ENCODE results near the gene FCN1.

The FCN1 gene

DNA sequence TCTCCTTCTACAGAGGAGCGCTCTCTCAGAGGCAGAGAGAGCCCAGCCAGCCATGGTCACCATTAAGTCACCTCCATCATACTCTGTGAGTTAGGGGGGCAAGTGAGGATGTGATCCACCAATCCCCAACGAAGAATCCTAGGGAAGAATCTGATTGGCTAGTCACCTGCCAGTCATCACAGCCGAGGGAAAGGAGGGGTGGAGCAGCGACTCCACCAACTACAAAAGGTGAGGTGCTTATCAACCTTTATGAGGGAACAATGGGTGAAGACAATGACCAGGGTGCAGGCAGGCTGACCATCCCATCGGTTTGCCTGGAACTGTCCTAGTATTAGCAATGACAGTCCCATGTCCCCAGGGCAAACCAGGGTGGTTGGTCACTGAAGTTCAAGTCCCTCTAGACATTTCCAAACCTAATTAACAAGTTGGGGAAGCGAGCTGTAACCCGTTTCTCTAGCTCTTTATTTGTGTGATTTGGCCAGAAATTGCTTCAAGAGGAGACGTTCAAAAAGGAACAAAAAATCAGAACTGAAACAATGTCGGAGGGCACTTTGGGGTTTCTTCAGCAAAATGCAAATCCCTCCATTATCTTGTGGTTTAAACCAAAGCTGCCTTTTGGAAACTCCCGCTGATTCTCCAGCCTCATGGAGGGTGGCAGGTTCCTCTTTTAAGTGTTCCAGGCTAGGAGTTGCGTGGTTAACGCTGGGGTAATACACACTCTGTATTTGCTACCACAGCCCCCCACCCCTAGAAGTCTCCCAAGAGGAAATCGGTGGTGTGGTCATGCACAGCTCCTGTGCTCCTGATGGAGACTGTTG lies 18.8 kb upstream of the FCN1 start:
- H4K20me1 ChIP-seq (ENCODE audit: insufficient read depth, low read length), result no peaks in the 10 kb centered on the region
- no peak for TF ChIP-seq EZH2phosphoT487 (IDR thresholded peaks at IDR 0.05; ENCODE audit: low read length)
- TF ChIP-seq, protein P1, sequence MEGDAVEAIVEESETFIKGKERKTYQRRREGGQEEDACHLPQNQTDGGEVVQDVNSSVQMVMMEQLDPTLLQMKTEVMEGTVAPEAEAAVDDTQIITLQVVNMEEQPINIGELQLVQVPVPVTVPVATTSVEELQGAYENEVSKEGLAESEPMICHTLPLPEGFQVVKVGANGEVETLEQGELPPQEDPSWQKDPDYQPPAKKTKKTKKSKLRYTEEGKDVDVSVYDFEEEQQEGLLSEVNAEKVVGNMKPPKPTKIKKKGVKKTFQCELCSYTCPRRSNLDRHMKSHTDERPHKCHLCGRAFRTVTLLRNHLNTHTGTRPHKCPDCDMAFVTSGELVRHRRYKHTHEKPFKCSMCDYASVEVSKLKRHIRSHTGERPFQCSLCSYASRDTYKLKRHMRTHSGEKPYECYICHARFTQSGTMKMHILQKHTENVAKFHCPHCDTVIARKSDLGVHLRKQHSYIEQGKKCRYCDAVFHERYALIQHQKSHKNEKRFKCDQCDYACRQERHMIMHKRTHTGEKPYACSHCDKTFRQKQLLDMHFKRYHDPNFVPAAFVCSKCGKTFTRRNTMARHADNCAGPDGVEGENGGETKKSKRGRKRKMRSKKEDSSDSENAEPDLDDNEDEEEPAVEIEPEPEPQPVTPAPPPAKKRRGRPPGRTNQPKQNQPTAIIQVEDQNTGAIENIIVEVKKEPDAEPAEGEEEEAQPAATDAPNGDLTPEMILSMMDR (IDR thresholded peaks at IDR 0.05; ENCODE audit: low read length), result no peak
- TF ChIP-seq EZH2 (optimal IDR thresholded peaks at IDR 0.05; ENCODE audit: low read depth, low read length), result no peak
- no peak for DNase-seq

DNA sequence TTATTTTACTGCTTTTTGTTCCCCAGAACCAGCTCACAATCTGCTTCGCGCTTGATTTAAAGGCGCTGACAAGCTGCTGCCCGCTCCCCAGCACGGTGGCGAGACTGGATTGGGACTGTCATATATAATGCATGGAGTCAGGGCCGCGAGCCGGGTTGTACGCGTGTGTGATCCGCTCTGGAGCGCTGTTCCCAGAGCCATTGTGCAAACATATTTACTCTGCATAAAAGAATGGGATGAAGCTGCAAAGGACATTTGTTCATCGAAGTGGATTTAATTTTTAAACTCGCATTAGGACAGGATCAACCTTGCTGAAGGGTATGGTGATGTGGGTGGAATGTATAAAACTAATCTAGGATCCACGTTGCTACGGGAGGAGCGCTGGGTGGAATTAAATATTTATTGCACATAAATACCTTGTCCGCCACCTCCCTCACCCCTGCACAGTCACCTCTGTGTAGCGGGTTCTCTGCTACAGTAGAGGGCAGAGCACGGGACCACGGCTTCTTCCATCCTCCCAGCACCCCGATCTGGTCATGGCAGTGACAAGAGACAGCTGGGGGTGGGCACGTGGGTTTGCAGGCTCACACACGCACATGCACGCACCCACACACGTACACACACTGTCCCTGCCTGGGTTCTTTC lies 18.1 kb upstream of the FCN1 start:
- Histone ChIP-seq H3K27me3 (replicated peaks; ENCODE audit: insufficient read depth, low read length) (peaks cover 98% of the 10 kb centered on the region), H3K9me3 (replicated peaks; ENCODE audit: insufficient read depth, low read length) (no peaks in the 10 kb centered on the region), H3K9me2 (replicated peaks; ENCODE audit: insufficient read depth, low read length) (no peaks in the 10 kb centered on the region), H3K4me3 (ENCODE audit: low read length) (no peak overlapping the region), H2AFZ (ENCODE audit: low read length) (no peak overlapping the region), H3K4me2 (ENCODE audit: low read depth, low read length) (no peak overlapping the region), H3K4me1 (ENCODE audit: low read length) (no peaks in the 10 kb centered on the region), H3K79me2 (ENCODE audit: low read length) (no peaks in the 10 kb centered on the region), H3K27ac (ENCODE audit: low read length) (no peak overlapping the region), H3F3A (ENCODE audit: insufficient read depth, low read length) (no peaks in the 10 kb centered on the region), H3K36me3 (replicated peaks; ENCODE audit: insufficient read depth, low read length) (no peaks in the 10 kb centered on the region), H3K9ac (ENCODE audit: low read length) (no peak overlapping the region), H4K20me1 (ENCODE audit: insufficient read depth, low read length) (no peaks in the 10 kb centered on the region)
- TF ChIP-seq, protein P1 (IDR thresholded peaks at IDR 0.05; ENCODE audit: low read length), result no peak
- TF ChIP-seq EZH2 (optimal IDR thresholded peaks at IDR 0.05; ENCODE audit: low read depth, low read length) (no peak), EZH2phosphoT487 (IDR thresholded peaks at IDR 0.05; ENCODE audit: low read length) (no peak)
- no peak for DNase-seq

More for the DNA sequence above, 18.8 kb upstream of the FCN1 start:
- Histone ChIP-seq H3K9me3 (replicated peaks; ENCODE audit: insufficient read depth, low read length) (no peaks in the 10 kb centered on the region), H3K9me2 (replicated peaks; ENCODE audit: insufficient read depth, low read length) (no peaks in the 10 kb centered on the region), H3K27ac (ENCODE audit: low read length) (no peak overlapping the region), H3K36me3 (replicated peaks; ENCODE audit: insufficient read depth, low read length) (no peaks in the 10 kb centered on the region), H3K27me3 (replicated peaks; ENCODE audit: insufficient read depth, low read length) (peaks cover 98% of the 10 kb centered on the region), H3F3A (ENCODE audit: insufficient read depth, low read length) (no peaks in the 10 kb centered on the region), H3K4me1 (ENCODE audit: low read length) (no peaks in the 10 kb centered on the region), H3K79me2 (ENCODE audit: low read length) (no peaks in the 10 kb centered on the region), H2AFZ (ENCODE audit: low read length) (no peak overlapping the region), H3K4me2 (ENCODE audit: low read depth, low read length) (no peak overlapping the region), H3K4me3 (ENCODE audit: low read length) (no peak overlapping the region), H3K9ac (ENCODE audit: low read length) (no peak overlapping the region)

DNA sequence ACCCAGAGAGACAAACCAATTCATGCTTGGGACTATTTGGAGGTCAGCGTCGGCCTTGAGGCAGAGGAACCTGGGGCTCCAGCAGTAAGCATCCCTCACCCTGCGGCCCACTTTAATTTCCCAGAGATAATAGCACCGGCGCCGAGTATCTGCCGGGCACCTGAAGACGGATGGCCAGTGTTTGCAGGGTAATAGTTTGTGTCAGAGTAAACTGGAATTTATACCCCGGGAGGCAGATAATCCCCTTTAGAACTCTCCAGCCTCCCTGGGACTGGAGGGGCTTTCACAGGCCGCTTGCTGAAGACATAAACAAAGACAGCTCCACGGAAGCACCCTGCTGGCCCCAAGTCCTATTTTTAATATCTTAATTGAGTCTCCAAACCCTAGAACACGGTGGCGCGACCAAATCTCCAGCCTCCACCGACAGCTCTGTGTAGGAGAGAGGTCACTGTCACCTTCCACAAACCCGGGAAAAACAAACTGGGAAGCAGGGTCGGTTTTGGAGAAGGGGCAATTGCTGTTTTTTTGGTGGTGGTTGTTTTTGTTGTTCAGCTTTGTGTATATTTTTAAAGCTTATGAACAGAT lies 17.4 kb upstream of the FCN1 start:
- Histone ChIP-seq H3K9ac (ENCODE audit: low read length) (no peak overlapping the region), H3K79me2 (ENCODE audit: low read length) (no peaks in the 10 kb centered on the region), H3K4me1 (ENCODE audit: low read length) (no peaks in the 10 kb centered on the region), H3F3A (ENCODE audit: insufficient read depth, low read length) (no peaks in the 10 kb centered on the region), H3K27ac (ENCODE audit: low read length) (no peak overlapping the region), H3K36me3 (replicated peaks; ENCODE audit: insufficient read depth, low read length) (no peaks in the 10 kb centered on the region), H3K27me3 (replicated peaks; ENCODE audit: insufficient read depth, low read length) (peaks cover 95% of the 10 kb centered on the region), H3K9me3 (replicated peaks; ENCODE audit: insufficient read depth, low read length) (no peaks in the 10 kb centered on the region), H3K4me3 (ENCODE audit: low read length) (no peak overlapping the region), H2AFZ (ENCODE audit: low read length) (no peak overlapping the region), H4K20me1 (ENCODE audit: insufficient read depth, low read length) (no peaks in the 10 kb centered on the region), H3K9me2 (replicated peaks; ENCODE audit: insufficient read depth, low read length) (no peaks in the 10 kb centered on the region), H3K4me2 (ENCODE audit: low read depth, low read length) (no peak overlapping the region)
- TF ChIP-seq, protein P1 (IDR thresholded peaks at IDR 0.05; ENCODE audit: low read length), result no peak
- no peak for TF ChIP-seq EZH2 (optimal IDR thresholded peaks at IDR 0.05; ENCODE audit: low read depth, low read length)
- no peak for TF ChIP-seq EZH2phosphoT487 (IDR thresholded peaks at IDR 0.05; ENCODE audit: low read length)
- no peak for DNase-seq
